CD14-positive monocyte (primary cell): Measurements from ENCODE around the gene KIF5C. TPM values are rescaled to one million over a fixed set of nuclear protein-coding genes. Genes with fewer than 3 reads are reported as not detected.

Experiments
- DNase-seq, 3 donors: peaks; one replicate each; pipeline ENCODE4 v3.0.0-alpha.2; 2011 to 2022
- H2AFZ ChIP-seq: 2 replicates; pipeline ENCODE4 v1.6.0; 2012; ENCODE audit warnings: mild to moderate bottlenecking, low read depth, low read length, inconsistent platforms; ENCODE audit not compliant: insufficient read depth, poor library complexity, severe bottlenecking
- H3K27ac ChIP-seq, 2 donors: 1 replicate in 1 of 2; 2 replicates in 1 of 2; pipeline ENCODE4 v1.5.1; 2012 to 2013; ENCODE audit warnings: low read length in 2 of 2, control low read depth in 1 of 2, inconsistent platforms in 1 of 2, low read depth in 1 of 2, mild to moderate bottlenecking in 1 of 2
- H3K27me3 ChIP-seq, 2 donors: one replicate each; pipeline versions ENCODE4 v1.6.0 to v1.6.1; 2011 to 2013; ENCODE audit warnings: low read length in 2 of 2; ENCODE audit not compliant: control insufficient read depth in 2 of 2, insufficient read depth in 2 of 2
- H3K36me3 ChIP-seq, 2 donors: replicated peaks in 1 of 2; 1 replicate in 1 of 2; 2 replicates in 1 of 2; pipeline versions ENCODE4 v1.5.1 to v1.6.1; 2012 to 2013; ENCODE audit warnings: low read length in 2 of 2, control low read depth in 1 of 2, inconsistent platforms in 1 of 2, mild to moderate bottlenecking in 1 of 2; ENCODE audit not compliant: insufficient read depth in 2 of 2, control insufficient read depth in 1 of 2
- H3K4me1 ChIP-seq, 2 donors: 1 replicate in 1 of 2; 2 replicates in 1 of 2; pipeline versions ENCODE4 v1.5.1 to v1.6.1; 2012 to 2013; ENCODE audit warnings: low read length in 2 of 2, control low read depth in 1 of 2, inconsistent platforms in 1 of 2, mild to moderate bottlenecking in 1 of 2, moderate library complexity in 1 of 2; ENCODE audit not compliant: insufficient read depth in 2 of 2, control insufficient read depth in 1 of 2
- H3K4me2 ChIP-seq: replicated peaks from 2 replicates; pipeline ENCODE3; 2012; ENCODE audit warnings: low read length, moderate library complexity, mild to moderate bottlenecking; ENCODE audit not compliant: poor library complexity, severe bottlenecking; ENCODE audit errors: extremely low read depth
- H3K4me3 ChIP-seq, 3 experiments: fragments of 200-600 bp in 1 of 3; sonication (generic) in 1 of 3; replicated peaks in 1 of 3; 1 replicate in 2 of 3; 2 replicates in 1 of 3; pipeline ENCODE4 v1.5.1; 2011 to 2013; ENCODE audit warnings: low read length in 3 of 3, mild to moderate bottlenecking in 3 of 3, control low read depth in 2 of 3, low read depth in 2 of 3, inconsistent platforms in 1 of 3, moderate library complexity in 1 of 3
- H3K79me2 ChIP-seq: 2 replicates; pipeline ENCODE4 v1.6.0; 2012; ENCODE audit warnings: mild to moderate bottlenecking, control low read depth, inconsistent platforms, low read length, moderate library complexity; ENCODE audit not compliant: insufficient read depth
- H3K9ac ChIP-seq: 2 replicates; pipeline ENCODE4 v1.6.0; 2017; ENCODE audit warnings: low read length, mild to moderate bottlenecking; ENCODE audit not compliant: insufficient read depth, poor library complexity, severe bottlenecking
- H3K9me3 ChIP-seq, 2 donors: replicated peaks in 1 of 2; 1 replicate in 1 of 2; 2 replicates in 1 of 2; pipeline versions ENCODE4 v1.5.1 to v1.6.1; 2012 to 2013; ENCODE audit warnings: low read length in 2 of 2, control low read depth in 1 of 2; ENCODE audit not compliant: control insufficient read depth in 1 of 2, insufficient read depth in 1 of 2
- H4K20me1 ChIP-seq: 2 replicates; pipeline ENCODE4 v1.6.0; 2012; ENCODE audit warnings: mild to moderate bottlenecking, low read length, control low read depth, moderate library complexity; ENCODE audit not compliant: insufficient read depth
- H3K27ac Mint-ChIP-seq, 7 donors: one replicate each; pipeline ENCODE4 v1.8.0; 2020; ENCODE audit warnings: mild to moderate bottlenecking in 7 of 7, mixed read lengths in 7 of 7, moderate library complexity in 6 of 7, inconsistent platforms in 2 of 7
- H3K27me3 Mint-ChIP-seq, 3 donors: one replicate each; pipeline ENCODE4 v1.8.0; 2021 to 2022; ENCODE audit warnings: low read depth in 3 of 3, mild to moderate bottlenecking in 3 of 3, mixed read lengths in 3 of 3, moderate library complexity in 3 of 3, inconsistent platforms in 1 of 3
- H3K36me3 Mint-ChIP-seq, 2 donors: one replicate each; pipeline ENCODE4 v1.8.0; 2020; ENCODE audit warnings: mixed read lengths in 2 of 2, inconsistent platforms in 1 of 2, mild to moderate bottlenecking in 1 of 2
- H3K4me1 Mint-ChIP-seq: one replicate; pipeline ENCODE4 v1.8.0; 2020; ENCODE audit warnings: mild to moderate bottlenecking, mixed read lengths
- H3K4me3 Mint-ChIP-seq, 2 donors: one replicate each; pipeline ENCODE4 v1.8.0; 2020; ENCODE audit warnings: mild to moderate bottlenecking in 2 of 2, mixed read lengths in 2 of 2, moderate library complexity in 1 of 2
- H3K9me3 Mint-ChIP-seq, 7 donors: one replicate each; pipeline ENCODE4 v1.8.0; 2020 to 2022; ENCODE audit warnings: mixed read lengths in 7 of 7, mild to moderate bottlenecking in 6 of 7, moderate library complexity in 6 of 7, inconsistent platforms in 2 of 7
- CTCF ChIP-seq: fragments of 200-600 bp; IDR thresholded peaks from one replicate; pipeline ENCODE4 v1.8.0; 2022; ENCODE audit warnings: antibody characterized with exemption, mild to moderate bottlenecking
- WGBS: methylation state at CpG from one replicate; pipeline ENCODE4 v1.1.5; 2013; ENCODE audit warnings: missing lambda C conversion rate; ENCODE audit not compliant: insufficient coverage; 5-methylcytosine and 5-hydroxymethylcytosine counted together
- intact Hi-C, 2 donors: fragments of 100-400 bp; cut with micrococcal nuclease; formaldehyde crosslinking; loops; one replicate each; pipeline versions ENCODE4 v1.15.0 to v1.15.1; 2023
- polyA plus RNA-seq, 3 donors: library from polyadenylated mRNA; depleted of rRNA in 1 of 3; unstranded in 2 of 3; stranded (reverse) in 1 of 3; fragments of 300-500 nt in 2 of 3; fragments of >200 nt in 1 of 3; fragmentation: Illumina TruSeq in 2 of 3; gene quantifications; 1 replicate in 2 of 3; 2 replicates in 1 of 3; pipeline ENCODE4 v1.2.3, GENCODE V29; 2012 to 2021

The KIF5C gene
- polyA plus RNA-seq, 3 donors: 0.04 TPM; not detected in 2

DNA sequence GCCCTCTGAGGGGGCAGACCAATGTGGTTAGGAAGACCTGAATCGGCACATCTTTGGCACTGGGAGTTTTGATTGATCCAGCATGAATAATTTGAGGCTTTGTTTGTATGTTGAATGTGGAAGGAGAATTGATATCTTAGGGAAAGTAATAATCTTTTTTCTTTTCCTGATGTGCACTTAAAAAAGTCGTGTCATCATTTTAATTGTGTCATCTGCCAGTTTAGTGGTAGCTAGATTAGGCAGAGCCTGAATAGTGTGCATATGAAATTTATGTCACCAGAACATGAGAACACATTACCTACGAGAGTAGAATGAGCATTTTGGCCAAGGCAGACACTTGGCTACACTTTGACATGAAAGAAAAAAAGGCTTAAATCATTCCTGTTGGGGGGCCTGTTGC is 79.5 kb downstream of the KIF5C start:
- 71% methylated on average over 1 of the region's 3 CpGs for WGBS
- H3K36me3 ChIP-seq: no peaks in the 10 kb centered on the region
- no peaks in the 10 kb centered on the region for H4K20me1 ChIP-seq
- no peak overlapping the region for H3K9ac ChIP-seq
- no peaks in the 10 kb centered on the region for H3K27me3 ChIP-seq
- TF ChIP-seq CTCF: no peak
- peaks cover 5% of the 10 kb centered on the region for H3K4me1 Mint-ChIP-seq
- H2AFZ ChIP-seq: no peak overlapping the region
- no peaks in the 10 kb centered on the region for H3K79me2 ChIP-seq
- H3K27ac Mint-ChIP-seq: no peak overlapping the region
- intact Hi-C loops: no loop called here
- H3K27ac ChIP-seq: no peak overlapping the region
- peaks cover 0 to 1% (median 0%) of the 10 kb centered on the region in 7 donors for H3K9me3 Mint-ChIP-seq
- H3K27me3 Mint-ChIP-seq: peaks cover 0 to 6% (median 4%) of the 10 kb centered on the region in 3 donors
- H3K36me3 Mint-ChIP-seq: no peaks in the 10 kb centered on the region
- H3K9me3 ChIP-seq: no peaks in the 10 kb centered on the region
- no peak for DNase-seq
- no peaks in the 10 kb centered on the region for H3K4me1 ChIP-seq
- H3K4me3 ChIP-seq: no peak overlapping the region
- no peak overlapping the region for H3K4me2 ChIP-seq
- no peak overlapping the region for H3K4me3 Mint-ChIP-seq

- Mint-ChIP-seq H3K9me3 (peaks cover 0 to 2% (median 0%) of the 10 kb centered on the region in 7 donors), H3K4me3 (no peak overlapping the region), H3K4me1 (peaks cover 5% of the 10 kb centered on the region), H3K27me3 (peaks cover 0 to 6% (median 4%) of the 10 kb centered on the region in 3 donors), H3K36me3 (no peaks in the 10 kb centered on the region), H3K27ac (no peak overlapping the region)
- Histone ChIP-seq H2AFZ (no peak overlapping the region), H3K4me2 (no peak overlapping the region), H3K36me3 (no peaks in the 10 kb centered on the region), H3K9ac (no peak overlapping the region), H3K27me3 (no peaks in the 10 kb centered on the region), H3K27ac (no peak overlapping the region), H3K4me1 (no peaks in the 10 kb centered on the region), H4K20me1 (no peaks in the 10 kb centered on the region), H3K4me3 (no peak overlapping the region), H3K9me3 (no peaks in the 10 kb centered on the region), H3K79me2 (no peaks in the 10 kb centered on the region)
- intact Hi-C loops: no loop called here
- no peak for TF ChIP-seq CTCF
- no peak for DNase-seq
- 82% methylated on average over 5 of the region's 5 CpGs for WGBS
These were observed 80.8 kb downstream of the KIF5C start for GRCh38 chr2:148955798-148956197.
